ENCODE data around the gene TEKT4.

DNA sequence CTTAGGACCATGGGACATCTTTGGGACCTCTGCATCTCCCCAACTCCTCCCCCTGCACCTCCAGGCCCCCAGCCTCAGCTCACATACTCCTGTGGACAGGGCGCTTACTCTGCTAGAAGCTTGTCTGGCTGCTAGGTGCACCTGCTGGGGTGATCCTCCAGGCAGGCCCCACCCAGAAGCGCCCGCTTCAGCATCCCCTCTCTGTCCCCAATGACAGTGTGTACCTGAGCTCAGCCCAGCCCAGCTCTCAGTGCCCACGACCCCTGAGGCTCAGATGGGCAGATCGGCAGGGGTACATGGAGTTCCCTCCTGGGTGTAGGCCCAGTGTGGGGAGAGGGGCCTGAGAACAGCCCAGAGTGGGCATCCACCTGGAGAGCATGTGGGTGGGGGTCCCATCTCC, 5.9 kb downstream of the TEKT4 start:
- TF ChIP-seq EP300 (IDR thresholded peaks at IDR 0.05), result no peak
- TF ChIP-seq CEBPB (IDR thresholded peaks at IDR 0.05), result no peak
- TF ChIP-seq POLR2A (IDR thresholded peaks at IDR 0.05; ENCODE audit: low read length), result no peak
- TF ChIP-seq, protein P1, sequence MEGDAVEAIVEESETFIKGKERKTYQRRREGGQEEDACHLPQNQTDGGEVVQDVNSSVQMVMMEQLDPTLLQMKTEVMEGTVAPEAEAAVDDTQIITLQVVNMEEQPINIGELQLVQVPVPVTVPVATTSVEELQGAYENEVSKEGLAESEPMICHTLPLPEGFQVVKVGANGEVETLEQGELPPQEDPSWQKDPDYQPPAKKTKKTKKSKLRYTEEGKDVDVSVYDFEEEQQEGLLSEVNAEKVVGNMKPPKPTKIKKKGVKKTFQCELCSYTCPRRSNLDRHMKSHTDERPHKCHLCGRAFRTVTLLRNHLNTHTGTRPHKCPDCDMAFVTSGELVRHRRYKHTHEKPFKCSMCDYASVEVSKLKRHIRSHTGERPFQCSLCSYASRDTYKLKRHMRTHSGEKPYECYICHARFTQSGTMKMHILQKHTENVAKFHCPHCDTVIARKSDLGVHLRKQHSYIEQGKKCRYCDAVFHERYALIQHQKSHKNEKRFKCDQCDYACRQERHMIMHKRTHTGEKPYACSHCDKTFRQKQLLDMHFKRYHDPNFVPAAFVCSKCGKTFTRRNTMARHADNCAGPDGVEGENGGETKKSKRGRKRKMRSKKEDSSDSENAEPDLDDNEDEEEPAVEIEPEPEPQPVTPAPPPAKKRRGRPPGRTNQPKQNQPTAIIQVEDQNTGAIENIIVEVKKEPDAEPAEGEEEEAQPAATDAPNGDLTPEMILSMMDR (IDR thresholded peaks at IDR 0.05), result no peak
- TF ChIP-seq CBX8 (IDR thresholded peaks at IDR 0.05), result no peak
